Measurements from ENCODE around the gene SRRM1.

- TF ChIP-seq CTCF (conservative IDR thresholded peaks at IDR 0.05) = no peak
- no peak for TF ChIP-seq ZFX (IDR thresholded peaks at IDR 0.05)
Observed at GRCh38 chr1:24654010-24654409, 10.9 kb downstream of the SRRM1 start.

Data from C4-2B (cell line).